ENCODE measurements around the gene CDC20. TPM values are rescaled to one million over a fixed set of nuclear protein-coding genes. Genes with fewer than 3 reads are reported as not detected.

CDC20 gene
- polyA plus RNA-seq, 1 donor from 2014 or later: 0.58 TPM

DNA sequence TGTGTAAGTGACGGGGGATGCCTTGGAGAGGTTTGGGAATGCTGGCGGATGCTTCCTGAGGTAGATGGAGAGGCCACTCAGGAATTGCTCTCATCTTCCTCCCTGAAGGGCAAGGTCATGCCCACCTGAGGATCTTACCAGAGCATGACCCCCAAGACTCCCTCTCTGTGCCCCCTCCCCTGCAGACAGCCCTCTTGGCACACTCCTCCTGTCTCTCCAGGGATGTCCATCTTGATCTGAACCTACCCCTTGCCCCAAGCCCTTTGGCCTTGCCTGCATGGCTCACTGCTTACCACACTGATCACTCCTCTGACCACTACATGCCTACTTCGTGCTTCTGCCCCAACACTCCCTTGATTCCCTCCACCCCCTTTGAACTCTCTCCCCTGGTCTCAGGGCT, 39.0 kb upstream of the CDC20 start:
- peaks cover 1 to 7% (median 2%) of the 10 kb centered on the region in 3 donors for H3K9me3 Mint-ChIP-seq
- peaks cover 6% of the 10 kb centered on the region for H3K27me3 Mint-ChIP-seq
- peaks cover 2% of the 10 kb centered on the region for H3K36me3 Mint-ChIP-seq
- H3K27ac Mint-ChIP-seq: no peak overlapping the region
- peaks cover 0 to 2% (median 0%) of the 10 kb centered on the region in 3 donors for H3K4me1 Mint-ChIP-seq
- H3K4me3 Mint-ChIP-seq: no peak overlapping the region

- peaks cover 2% of the 10 kb centered on the region for H3K36me3 Mint-ChIP-seq
- no peak overlapping the region for H3K27ac Mint-ChIP-seq
Observed at GRCh38 chr1:43321331-43321891, 37.4 kb upstream of the CDC20 start.

DNA sequence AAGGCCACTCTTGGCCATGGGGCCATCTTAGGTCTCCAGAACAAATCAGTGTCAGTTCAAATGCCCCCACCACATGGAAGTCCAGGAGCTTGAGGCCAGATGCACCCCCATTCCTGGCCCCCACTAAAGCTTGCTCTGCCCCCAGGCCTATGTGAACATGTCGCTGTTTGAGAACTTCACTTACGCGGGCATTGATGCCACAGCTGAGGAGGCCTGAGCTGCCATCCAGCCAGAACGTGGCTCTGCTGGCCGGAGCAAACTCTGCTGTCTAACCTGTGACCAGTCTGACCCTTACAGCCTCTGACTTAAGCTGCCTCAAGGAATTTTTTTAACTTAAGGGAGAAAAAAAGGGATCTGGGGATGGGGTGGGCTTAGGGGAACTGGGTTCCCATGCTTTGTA, 36.3 kb upstream of the CDC20 start:
- Mint-ChIP-seq H3K4me1 (peaks cover 0 to 2% (median 0%) of the 10 kb centered on the region in 3 donors), H3K27me3 (peaks cover 8% of the 10 kb centered on the region), H3K9me3 (peaks cover 5 to 26% (median 9%) of the 10 kb centered on the region in 3 donors), H3K4me3 (no peak overlapping the region), H3K36me3 (peaks cover 2% of the 10 kb centered on the region), H3K27ac (no peak overlapping the region)

More at GRCh38 chr1:43321331-43321891, 37.4 kb upstream of the CDC20 start:
- Mint-ChIP-seq H3K27me3 (peaks cover 8% of the 10 kb centered on the region), H3K4me3 (no peak overlapping the region), H3K9me3 (peaks cover 5 to 18% (median 9%) of the 10 kb centered on the region in 3 donors), H3K4me1 (peaks cover 0 to 2% (median 0%) of the 10 kb centered on the region in 3 donors)

DNA sequence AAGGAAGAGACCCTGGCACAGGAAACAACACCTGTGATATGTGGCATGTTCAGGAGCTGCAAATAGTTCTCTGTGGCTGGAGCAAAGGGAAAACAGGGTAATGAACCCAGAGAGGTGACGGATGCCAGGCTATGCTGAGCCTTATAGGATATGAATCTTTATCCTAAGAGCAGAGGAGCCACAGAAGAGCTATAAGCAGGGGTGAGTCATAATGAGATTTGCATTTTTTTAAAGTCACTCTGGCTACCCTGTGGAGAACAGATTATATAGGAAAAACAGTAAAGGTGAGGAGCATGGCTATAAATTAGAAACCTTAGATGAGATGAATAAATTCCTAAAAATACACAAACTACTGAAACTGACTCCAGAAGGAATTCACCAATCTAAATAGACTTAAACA, 34.0 kb upstream of the CDC20 start:
- peaks cover 5 to 34% (median 11%) of the 10 kb centered on the region in 3 donors for H3K9me3 Mint-ChIP-seq
- peaks cover 8% of the 10 kb centered on the region for H3K27me3 Mint-ChIP-seq
- H3K36me3 Mint-ChIP-seq: peaks cover 2% of the 10 kb centered on the region
- no peaks in the 10 kb centered on the region for H3K4me1 Mint-ChIP-seq
- no peak overlapping the region for H3K4me3 Mint-ChIP-seq
- H3K27ac Mint-ChIP-seq: no peak overlapping the region

DNA sequence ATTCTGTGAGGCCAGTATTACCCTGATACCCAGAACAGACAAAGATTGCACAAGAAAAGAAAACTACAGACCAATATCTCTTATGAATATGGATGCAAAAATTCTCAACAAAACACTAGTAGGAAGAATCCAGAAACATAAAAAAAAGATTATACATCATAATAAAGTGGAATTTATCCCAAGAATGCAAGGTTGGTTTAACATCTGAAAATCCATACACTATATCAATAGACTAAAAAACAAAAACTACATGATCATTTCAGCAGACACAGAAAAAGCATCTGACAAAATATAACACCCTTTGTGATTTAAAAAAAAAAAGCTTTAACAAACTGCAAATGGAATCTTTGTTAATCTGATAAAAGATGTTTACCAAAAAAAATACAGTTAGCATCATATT, 33.4 kb upstream of the CDC20 start:
- Mint-ChIP-seq H3K36me3 (peaks cover 2% of the 10 kb centered on the region), H3K27ac (no peak overlapping the region), H3K4me1 (no peaks in the 10 kb centered on the region), H3K27me3 (peaks cover 6% of the 10 kb centered on the region), H3K4me3 (no peak overlapping the region), H3K9me3 (peaks cover 5 to 34% (median 11%) of the 10 kb centered on the region in 3 donors)

DNA sequence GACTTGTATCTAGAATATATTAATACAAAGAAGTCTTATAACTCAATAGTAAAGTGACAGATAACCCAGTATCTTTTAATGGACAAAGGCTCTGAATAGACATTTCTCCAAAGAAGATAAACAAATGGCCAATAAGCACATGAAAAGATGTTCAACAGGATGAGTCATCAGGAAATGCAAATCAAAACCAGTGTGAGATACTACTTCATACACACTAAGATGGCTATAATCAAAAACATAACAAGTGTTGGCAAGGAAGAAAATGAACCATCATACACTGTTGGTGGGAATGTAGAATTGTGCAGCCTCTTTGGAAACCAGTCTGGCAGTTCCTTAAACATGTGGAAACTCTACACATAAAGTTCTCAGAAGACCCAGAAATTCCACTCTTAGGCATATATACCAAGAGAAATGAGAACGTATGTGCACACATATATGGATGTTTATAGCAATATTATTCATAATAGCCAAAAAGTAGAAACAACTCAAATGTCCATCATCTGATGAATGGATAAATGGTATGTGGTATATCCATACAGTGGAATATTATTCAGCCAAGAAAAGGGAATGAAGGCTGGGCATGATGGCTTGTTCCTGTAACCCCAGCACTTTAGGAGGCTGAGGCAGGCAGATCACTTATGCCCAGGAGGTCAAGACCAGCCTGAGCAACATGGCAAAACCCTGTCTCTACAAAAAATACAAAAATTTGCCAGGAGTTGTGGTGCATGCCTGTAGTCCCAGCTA, 31.1 kb upstream of the CDC20 start:
- Mint-ChIP-seq H3K4me3 (no peak overlapping the region), H3K27me3 (peaks cover 6% of the 10 kb centered on the region), H3K27ac (no peak overlapping the region), H3K4me1 (no peaks in the 10 kb centered on the region), H3K36me3 (no peaks in the 10 kb centered on the region), H3K9me3 (peaks cover 5 to 34% (median 11%) of the 10 kb centered on the region in 3 donors)

DNA sequence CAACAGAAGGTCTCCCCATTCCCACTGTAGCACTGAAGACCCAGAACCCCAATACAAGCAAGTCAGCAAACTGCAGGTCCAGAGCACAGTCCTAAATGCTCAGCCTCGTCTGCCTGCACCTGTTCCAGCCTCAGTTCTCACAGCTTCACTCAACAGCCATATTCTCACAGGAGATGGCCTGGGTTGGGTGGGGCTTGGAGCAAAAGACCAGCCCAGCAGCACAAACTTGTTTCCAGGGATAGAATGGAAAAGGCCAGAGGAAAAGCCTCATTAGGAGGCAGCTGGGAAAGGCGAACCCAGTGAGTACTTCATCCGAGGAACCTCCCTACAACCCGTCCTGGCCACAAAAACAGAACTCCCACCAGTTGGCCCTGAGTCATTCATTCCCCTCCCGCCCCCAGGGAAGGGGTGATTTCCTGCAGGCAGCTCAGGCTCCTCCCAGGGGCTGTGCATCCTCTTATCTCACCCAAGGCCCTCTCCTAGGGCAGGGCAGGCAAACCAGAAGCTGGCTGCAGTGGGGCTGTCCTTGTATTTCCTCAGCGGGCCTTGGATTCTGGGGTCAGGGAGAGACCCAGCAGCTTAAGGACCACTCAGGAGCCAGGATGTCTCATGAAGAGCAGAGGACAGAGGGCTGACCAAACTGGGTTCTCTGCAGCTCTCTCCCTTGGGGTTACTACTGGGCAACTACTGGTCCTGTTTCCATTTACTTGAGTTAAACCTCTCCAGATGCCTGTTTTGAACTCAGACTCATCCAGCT, 28.6 kb upstream of the CDC20 start:
- Mint-ChIP-seq H3K36me3 (no peaks in the 10 kb centered on the region), H3K27me3 (no peaks in the 10 kb centered on the region), H3K27ac (no peak overlapping the region), H3K4me3 (no peak overlapping the region), H3K9me3 (peaks cover 1 to 23% (median 7%) of the 10 kb centered on the region in 3 donors), H3K4me1 (no peaks in the 10 kb centered on the region)

DNA sequence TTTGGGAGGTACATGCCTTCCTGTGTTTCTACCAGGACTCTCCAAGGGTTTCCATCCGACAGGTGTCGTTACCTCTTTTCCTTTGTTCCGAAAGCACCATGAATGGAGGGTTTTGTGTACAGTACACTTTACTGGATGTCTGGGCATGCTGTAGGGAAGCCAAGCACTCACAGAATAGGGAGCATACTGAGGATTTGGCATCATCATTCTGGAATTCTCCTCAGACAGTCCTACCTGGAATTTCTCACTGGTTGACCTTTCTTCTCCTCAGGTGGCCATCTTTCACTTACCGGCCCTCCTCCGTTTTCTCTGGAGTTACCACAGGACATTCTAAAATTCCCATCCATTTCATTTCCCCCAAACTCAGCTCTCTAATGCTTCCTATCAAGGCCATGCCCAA, 27.1 kb upstream of the CDC20 start:
- Mint-ChIP-seq H3K4me1 (no peaks in the 10 kb centered on the region), H3K9me3 (peaks cover 0 to 16% (median 2%) of the 10 kb centered on the region in 3 donors), H3K36me3 (no peaks in the 10 kb centered on the region), H3K27me3 (no peaks in the 10 kb centered on the region), H3K4me3 (no peak overlapping the region), H3K27ac (no peak overlapping the region)

DNA sequence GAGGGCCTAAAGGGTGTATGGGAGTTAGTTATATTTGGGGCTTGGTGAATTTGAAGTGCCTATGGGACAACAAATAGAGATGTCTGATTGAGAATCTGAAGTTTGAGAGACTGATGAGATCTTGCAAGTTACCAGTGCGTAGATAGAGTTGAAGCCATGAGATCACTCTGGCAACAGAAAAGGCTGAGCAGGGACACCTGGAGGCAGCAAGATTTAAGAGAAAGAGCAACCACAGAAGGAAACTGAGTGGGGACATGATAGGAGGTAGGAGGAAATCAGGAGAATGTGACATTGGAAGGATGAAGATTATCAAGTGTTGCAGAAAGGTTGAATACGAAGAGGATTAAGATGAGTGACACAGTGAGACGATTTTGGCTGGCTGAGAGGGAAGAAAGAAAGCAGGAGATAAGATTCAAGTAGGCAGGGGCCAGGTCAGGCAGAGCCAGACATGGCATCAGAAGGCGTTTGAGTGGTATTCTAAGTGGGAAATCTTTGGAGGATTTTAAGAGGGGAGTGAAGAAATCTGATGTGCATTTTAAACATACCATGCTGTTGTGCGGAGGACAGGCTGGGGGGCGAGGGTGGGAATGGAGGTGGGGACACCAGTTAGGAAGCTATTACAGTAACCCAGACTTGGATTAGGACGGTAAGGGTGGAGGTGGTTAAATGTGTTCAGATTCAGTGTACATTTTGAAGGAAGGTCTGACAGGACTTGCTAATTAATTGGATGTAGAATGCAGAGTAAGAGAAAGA, 24.2 kb upstream of the CDC20 start:
- H3K4me3 Mint-ChIP-seq: no peak overlapping the region
- H3K36me3 Mint-ChIP-seq: no peaks in the 10 kb centered on the region
- peaks cover 3% of the 10 kb centered on the region for H3K27me3 Mint-ChIP-seq
- no peaks in the 10 kb centered on the region for H3K4me1 Mint-ChIP-seq
- H3K27ac Mint-ChIP-seq: no peak overlapping the region
- no peaks in the 10 kb centered on the region for H3K9me3 Mint-ChIP-seq

GRCh38 chr1:43337588-43337987, 21.2 kb upstream of the CDC20 start, which contains the start of gene MPL:
MPL (plus strand) TSS chr1:43337818; CDS start chr1:43337849, 31 bp downstream.
- H3K27me3 Mint-ChIP-seq: peaks cover 3% of the 10 kb centered on the region
- H3K4me3 Mint-ChIP-seq: no peak within 1 kb of the TSS
- H3K9me3 Mint-ChIP-seq: peaks cover 0 to 2% (median 0%) of the 10 kb centered on the region in 3 donors
- peaks cover 0 to 2% (median 0%) of the 10 kb centered on the region in 3 donors for H3K4me1 Mint-ChIP-seq
- no peak within 1 kb of the TSS for H3K27ac Mint-ChIP-seq
- no peaks in the 10 kb centered on the region for H3K36me3 Mint-ChIP-seq

DNA sequence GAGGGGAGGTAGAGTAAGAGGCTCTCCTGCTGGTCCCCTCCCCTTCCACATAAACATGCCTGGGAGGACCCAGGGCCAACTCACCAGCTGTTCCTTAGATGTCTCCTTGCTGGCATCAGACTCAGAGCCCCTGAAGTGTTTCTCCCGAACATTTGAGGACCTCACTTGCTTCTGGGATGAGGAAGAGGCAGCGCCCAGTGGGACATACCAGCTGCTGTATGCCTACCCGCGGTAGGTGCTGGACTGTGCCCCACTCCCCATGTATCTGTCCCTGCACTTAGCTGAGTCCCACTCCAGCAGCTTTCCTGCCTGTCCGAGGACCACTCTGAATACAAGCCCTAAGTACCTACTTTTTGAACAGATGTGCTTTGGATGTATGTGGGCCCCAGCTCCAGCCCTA, 20.8 kb upstream of the CDC20 start:
- Mint-ChIP-seq H3K36me3 (no peaks in the 10 kb centered on the region), H3K27me3 (peaks cover 3% of the 10 kb centered on the region), H3K4me3 (no peak overlapping the region), H3K4me1 (peaks cover 0 to 2% (median 0%) of the 10 kb centered on the region in 3 donors), H3K27ac (no peak overlapping the region), H3K9me3 (peaks cover 0 to 2% (median 0%) of the 10 kb centered on the region in 3 donors)

DNA sequence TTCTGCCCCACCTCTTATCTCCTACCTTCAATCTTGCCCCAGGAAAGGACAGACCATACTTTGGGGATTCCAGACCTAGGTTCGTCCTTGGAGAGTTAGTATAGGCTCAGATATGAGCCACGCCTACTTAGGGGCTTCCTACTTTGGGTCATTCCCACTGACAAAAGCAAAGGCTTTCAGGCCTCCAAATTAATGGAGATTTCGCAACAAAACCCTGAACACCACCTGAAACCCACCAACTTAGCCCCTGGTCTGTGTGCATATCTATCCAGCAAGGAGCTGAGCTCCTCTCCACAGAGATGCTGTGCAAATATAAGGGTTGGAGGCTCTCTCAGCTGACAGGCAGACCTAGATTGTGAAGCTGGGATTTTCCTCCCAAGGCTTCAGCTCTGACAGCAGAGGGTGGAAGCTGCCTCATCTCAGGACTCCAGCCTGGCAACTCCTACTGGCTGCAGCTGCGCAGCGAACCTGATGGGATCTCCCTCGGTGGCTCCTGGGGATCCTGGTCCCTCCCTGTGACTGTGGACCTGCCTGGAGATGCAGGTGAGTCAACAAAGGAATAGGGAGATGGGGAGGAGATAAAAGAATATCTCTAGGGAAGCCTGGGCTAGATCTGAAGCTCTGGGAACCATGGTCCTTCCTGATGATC, 19.1 kb upstream of the CDC20 start:
- Mint-ChIP-seq H3K36me3 (no peaks in the 10 kb centered on the region), H3K4me3 (no peak overlapping the region)

GRCh38 chr1:43340559-43340958, 18.2 kb upstream of the CDC20 start:
- Mint-ChIP-seq H3K36me3 (no peaks in the 10 kb centered on the region), H3K9me3 (peaks cover 0 to 2% (median 0%) of the 10 kb centered on the region in 3 donors), H3K4me1 (peaks cover 0 to 2% (median 0%) of the 10 kb centered on the region in 3 donors), H3K27me3 (peaks cover 3% of the 10 kb centered on the region), H3K27ac (no peak overlapping the region), H3K4me3 (no peak overlapping the region)

More for the DNA sequence above, 19.1 kb upstream of the CDC20 start:
- Mint-ChIP-seq H3K9me3 (peaks cover 0 to 2% (median 0%) of the 10 kb centered on the region in 3 donors), H3K4me1 (peaks cover 0 to 2% (median 0%) of the 10 kb centered on the region in 3 donors), H3K27me3 (peaks cover 3% of the 10 kb centered on the region), H3K27ac (no peak overlapping the region)

DNA sequence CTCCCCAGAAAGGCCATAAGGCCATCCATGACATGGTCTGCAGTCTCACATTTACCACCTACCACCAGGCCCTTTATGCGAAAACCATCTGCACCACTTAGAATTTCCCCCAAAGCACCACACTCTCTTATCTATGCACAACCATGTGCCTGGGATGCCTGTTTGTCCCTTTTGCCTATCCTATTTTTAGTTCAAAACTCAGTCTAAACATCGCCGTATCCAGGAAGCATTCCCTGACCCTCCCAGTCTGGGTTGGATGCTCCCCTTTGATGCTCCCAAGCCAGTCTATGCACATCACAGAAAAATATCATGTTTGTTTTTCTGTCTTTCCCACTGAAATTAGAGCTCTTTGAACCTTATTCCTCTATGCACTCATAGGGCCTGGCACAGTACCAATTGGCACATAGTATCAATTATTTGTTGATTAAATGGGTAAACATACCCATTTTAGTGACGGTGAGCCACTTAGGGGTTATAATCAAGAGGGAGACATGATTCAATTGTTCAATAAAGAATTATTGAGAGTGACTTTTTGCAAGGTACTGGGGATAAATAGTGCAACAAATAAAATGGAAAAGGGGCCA, 14.4 kb upstream of the CDC20 start:
- Mint-ChIP-seq H3K4me1 (peaks cover 0 to 5% (median 4%) of the 10 kb centered on the region in 3 donors), H3K27me3 (peaks cover 3% of the 10 kb centered on the region), H3K9me3 (peaks cover 0 to 2% (median 0%) of the 10 kb centered on the region in 3 donors), H3K4me3 (no peak overlapping the region), H3K27ac (peak overlapping the region in 1 of 3 donors; percentile 7), H3K36me3 (no peaks in the 10 kb centered on the region)

Data from IgD-negative memory B cell (primary cell).